ENCODE data around the gene ARHGEF7.

Gene ARHGEF7

DNA sequence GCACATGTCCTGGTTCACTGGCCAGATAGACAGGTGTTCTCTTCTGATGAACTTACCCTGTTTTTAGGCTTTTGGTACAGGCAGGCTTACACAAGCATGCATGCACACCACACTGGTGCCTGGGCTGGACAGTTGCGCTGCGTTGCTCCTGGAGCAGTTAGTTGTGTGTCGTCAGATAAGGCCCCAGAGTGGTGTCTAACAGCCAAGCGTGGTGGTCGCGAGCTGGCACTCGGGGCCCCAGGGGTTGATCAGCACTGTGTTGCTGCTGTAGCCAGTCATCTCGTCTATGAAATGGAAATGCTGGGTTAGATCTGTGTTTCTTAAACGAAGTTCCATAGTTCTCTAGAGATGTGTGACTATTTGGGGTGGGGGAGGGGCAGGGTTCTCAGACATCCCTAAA, 180.8 kb downstream of the ARHGEF7 start:
- TF ChIP-seq, protein P1, sequence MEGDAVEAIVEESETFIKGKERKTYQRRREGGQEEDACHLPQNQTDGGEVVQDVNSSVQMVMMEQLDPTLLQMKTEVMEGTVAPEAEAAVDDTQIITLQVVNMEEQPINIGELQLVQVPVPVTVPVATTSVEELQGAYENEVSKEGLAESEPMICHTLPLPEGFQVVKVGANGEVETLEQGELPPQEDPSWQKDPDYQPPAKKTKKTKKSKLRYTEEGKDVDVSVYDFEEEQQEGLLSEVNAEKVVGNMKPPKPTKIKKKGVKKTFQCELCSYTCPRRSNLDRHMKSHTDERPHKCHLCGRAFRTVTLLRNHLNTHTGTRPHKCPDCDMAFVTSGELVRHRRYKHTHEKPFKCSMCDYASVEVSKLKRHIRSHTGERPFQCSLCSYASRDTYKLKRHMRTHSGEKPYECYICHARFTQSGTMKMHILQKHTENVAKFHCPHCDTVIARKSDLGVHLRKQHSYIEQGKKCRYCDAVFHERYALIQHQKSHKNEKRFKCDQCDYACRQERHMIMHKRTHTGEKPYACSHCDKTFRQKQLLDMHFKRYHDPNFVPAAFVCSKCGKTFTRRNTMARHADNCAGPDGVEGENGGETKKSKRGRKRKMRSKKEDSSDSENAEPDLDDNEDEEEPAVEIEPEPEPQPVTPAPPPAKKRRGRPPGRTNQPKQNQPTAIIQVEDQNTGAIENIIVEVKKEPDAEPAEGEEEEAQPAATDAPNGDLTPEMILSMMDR (IDR thresholded peaks at IDR 0.05; ENCODE audit: insufficient read depth, low read length, poor library complexity, severe bottlenecking), result no peak
- DNase-seq (ENCODE audit: extremely low read depth, insufficient read length), result no peak
- no peaks in the 10 kb centered on the region for H3K27me3 ChIP-seq (replicated peaks; ENCODE audit: control insufficient read depth, insufficient read depth, low read length)
- H3K36me3 ChIP-seq (ENCODE audit: control insufficient read depth, insufficient read depth, low read length), result peaks cover 27% of the 10 kb centered on the region
- no peak overlapping the region for H3K4me3 ChIP-seq (replicated peaks; ENCODE audit: low read depth, low read length)

- Histone ChIP-seq H3K4me3 (replicated peaks; ENCODE audit: low read depth, low read length) (no peak overlapping the region), H3K36me3 (ENCODE audit: control insufficient read depth, insufficient read depth, low read length) (peaks cover 25% of the 10 kb centered on the region)
- TF ChIP-seq, protein P1 (IDR thresholded peaks at IDR 0.05; ENCODE audit: insufficient read depth, low read length, poor library complexity, severe bottlenecking), result no peak
Measured at GRCh38 chr13:111296417-111296816, 181.3 kb downstream of the ARHGEF7 start.

DNA sequence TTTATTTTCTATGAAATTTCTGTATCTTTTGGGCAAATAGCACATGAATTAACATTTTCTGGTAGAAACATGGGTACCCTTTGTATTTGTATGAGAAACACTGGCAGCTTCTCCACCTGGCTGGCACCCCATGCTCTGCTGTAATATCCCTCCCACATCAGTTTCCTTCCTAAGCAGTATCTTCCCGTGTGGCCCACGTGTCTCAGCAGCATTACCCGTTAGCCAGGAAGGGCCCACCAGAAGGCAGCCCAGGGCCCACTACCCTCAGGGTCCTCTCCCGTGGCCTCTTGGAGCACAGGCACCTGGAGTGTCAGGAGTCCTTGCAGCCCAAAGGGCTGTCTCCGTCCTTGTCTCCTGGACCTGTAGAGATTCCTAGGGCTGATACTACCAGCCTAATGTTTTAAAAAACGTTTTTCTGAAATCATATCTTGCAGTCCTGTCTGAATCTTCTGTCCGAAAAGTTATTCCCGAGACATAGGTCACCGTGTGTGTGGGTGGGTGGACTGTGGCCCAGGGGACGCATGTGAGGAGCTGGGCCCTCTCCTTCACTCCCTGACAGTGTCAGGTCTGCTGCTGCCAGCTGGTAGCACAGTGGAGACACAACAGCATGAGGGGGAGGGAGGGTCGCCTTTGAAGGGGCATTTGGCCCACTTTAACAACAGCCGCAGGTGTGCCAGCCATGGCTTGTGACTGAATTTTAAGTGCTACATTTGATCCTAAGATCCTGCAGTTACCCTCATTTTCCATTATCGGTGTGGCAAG, 183.3 kb downstream of the ARHGEF7 start:
- TF ChIP-seq, protein P1 (IDR thresholded peaks at IDR 0.05; ENCODE audit: insufficient read depth, low read length, poor library complexity, severe bottlenecking), result no peak
- no peak for DNase-seq (ENCODE audit: extremely low read depth, insufficient read length)
- H3K36me3 ChIP-seq (ENCODE audit: control insufficient read depth, insufficient read depth, low read length), result peaks cover 28% of the 10 kb centered on the region
- H3K27me3 ChIP-seq (replicated peaks; ENCODE audit: control insufficient read depth, insufficient read depth, low read length), result no peaks in the 10 kb centered on the region
- H3K4me3 ChIP-seq (replicated peaks; ENCODE audit: low read depth, low read length), result no peak overlapping the region

More at GRCh38 chr13:111296417-111296816, 181.3 kb downstream of the ARHGEF7 start:
- no peak for DNase-seq (ENCODE audit: extremely low read depth, insufficient read length)
- no peaks in the 10 kb centered on the region for H3K27me3 ChIP-seq (replicated peaks; ENCODE audit: control insufficient read depth, insufficient read depth, low read length)

- no peak overlapping the region for H3K4me3 ChIP-seq (replicated peaks; ENCODE audit: low read depth, low read length)
- peaks cover 35% of the 10 kb centered on the region for H3K36me3 ChIP-seq (ENCODE audit: control insufficient read depth, insufficient read depth, low read length)
- no peak for DNase-seq (ENCODE audit: extremely low read depth, insufficient read length)
- H3K27me3 ChIP-seq (replicated peaks; ENCODE audit: control insufficient read depth, insufficient read depth, low read length), result no peaks in the 10 kb centered on the region
- TF ChIP-seq, protein P1 (IDR thresholded peaks at IDR 0.05; ENCODE audit: insufficient read depth, low read length, poor library complexity, severe bottlenecking), result no peak
Measured at GRCh38 chr13:111302045-111302726, 187.1 kb downstream of the ARHGEF7 start.

DNA sequence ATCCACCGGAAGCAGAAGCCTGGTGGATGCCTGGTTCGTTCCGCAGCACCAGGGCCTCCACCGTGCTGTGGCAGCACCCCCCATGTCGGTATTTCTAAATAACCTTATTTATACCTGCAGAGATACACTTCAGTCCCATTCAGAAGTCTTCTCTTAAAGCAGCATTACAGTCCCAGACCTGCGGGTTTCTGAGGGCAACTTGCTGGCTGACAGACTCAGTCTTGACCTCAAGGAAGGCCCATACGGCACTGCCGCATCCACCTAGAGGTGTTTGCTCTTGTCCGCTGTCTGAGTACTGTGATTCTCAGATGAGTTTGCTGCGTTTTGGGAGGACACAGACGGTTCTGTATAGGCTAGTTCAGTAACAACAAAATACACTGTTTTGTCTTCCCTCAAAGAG, 188.4 kb downstream of the ARHGEF7 start:
- no peak overlapping the region for H3K4me3 ChIP-seq (replicated peaks; ENCODE audit: low read depth, low read length)
- peaks cover 33% of the 10 kb centered on the region for H3K36me3 ChIP-seq (ENCODE audit: control insufficient read depth, insufficient read depth, low read length)
- TF ChIP-seq, protein P1 (IDR thresholded peaks at IDR 0.05; ENCODE audit: insufficient read depth, low read length, poor library complexity, severe bottlenecking), result no peak
- H3K27me3 ChIP-seq (replicated peaks; ENCODE audit: control insufficient read depth, insufficient read depth, low read length), result no peaks in the 10 kb centered on the region
- DNase-seq (ENCODE audit: extremely low read depth, insufficient read length), result no peak

Data from GM06990 (cell line).